DOHH2 (cell line): ENCODE measurements around the gene HIVEP2.

Source experiments
- H3F3A ChIP-seq: fragments of 200-600 bp; sonication (generic), shearing (Covaris generic); 2 replicates; pipeline ENCODE4 v1.6.0; 2016; ENCODE audit warnings: antibody characterized with exemption, mild to moderate bottlenecking; ENCODE audit not compliant: control insufficient read depth, insufficient read depth
- H3K27ac ChIP-seq: fragments of 200-600 bp; sonication (generic); 2 replicates; pipeline ENCODE4 v1.5.1; 2014; ENCODE audit warnings: low read depth, mild to moderate bottlenecking, low read length, moderate library complexity
- H3K27me3 ChIP-seq: fragments of 200-600 bp; sonication (generic); 2 replicates; pipeline ENCODE4 v1.6.1; 2014; ENCODE audit warnings: mild to moderate bottlenecking, low read length, mixed read lengths; ENCODE audit not compliant: control insufficient read depth
- H3K36me3 ChIP-seq: fragments of 200-600 bp; sonication (generic); 2 replicates; pipeline ENCODE4 v1.6.1; 2014; ENCODE audit warnings: mild to moderate bottlenecking, low read length, moderate library complexity, mixed read lengths; ENCODE audit not compliant: control insufficient read depth
- H3K4me1 ChIP-seq: fragments of 200-600 bp; sonication (generic); 2 replicates; pipeline ENCODE4 v1.6.1; 2014; ENCODE audit warnings: mild to moderate bottlenecking, low read length, mixed read lengths; ENCODE audit not compliant: control insufficient read depth
- H3K4me2 ChIP-seq: fragments of 200-600 bp; sonication (generic); 2 replicates; pipeline ENCODE4 v1.6.0; 2014; ENCODE audit warnings: mild to moderate bottlenecking, low read length, moderate library complexity
- H3K4me3 ChIP-seq: fragments of 200-600 bp; sonication (generic); 2 replicates; pipeline ENCODE4 v1.5.1; 2014; ENCODE audit warnings: mild to moderate bottlenecking, low read length, mixed read lengths
- H3K79me2 ChIP-seq: fragments of 200-600 bp; sonication (generic); 2 replicates; pipeline ENCODE4 v1.6.1; 2014; ENCODE audit warnings: mild to moderate bottlenecking, low read length, mixed read lengths; ENCODE audit not compliant: control insufficient read depth
- H3K9me2 ChIP-seq: fragments of 200-600 bp; sonication (generic); replicated peaks from 2 replicates; pipeline ENCODE4 v1.6.1; 2014; ENCODE audit warnings: mild to moderate bottlenecking, low read length, mixed read lengths; ENCODE audit not compliant: control insufficient read depth
- H3K9me3 ChIP-seq: fragments of 200-600 bp; sonication (generic); 2 replicates; pipeline ENCODE4 v1.6.1; 2014; ENCODE audit warnings: antibody characterized with exemption, low read length, mixed read lengths; ENCODE audit not compliant: control insufficient read depth, insufficient read depth
- H4K20me1 ChIP-seq: fragments of 200-600 bp; sonication (generic); 2 replicates; pipeline ENCODE4 v1.6.0; 2014; ENCODE audit warnings: low read depth, mild to moderate bottlenecking, antibody characterized with exemption, low read length, moderate library complexity; ENCODE audit not compliant: control insufficient read depth, insufficient read depth
- EZH2phosphoT487 ChIP-seq: fragments of 200-600 bp; sonication (generic); IDR thresholded peaks from 2 replicates; pipeline ENCODE4 v1.6.1; 2017; ENCODE audit warnings: borderline replicate concordance, mild to moderate bottlenecking, antibody characterized with exemption, low read length, moderate library complexity, mixed read lengths
- TF ChIP-seq, protein P1 (sequence below): fragments of 200-600 bp; sonication (generic); IDR thresholded peaks from one replicate; pipeline ENCODE4 v1.5.1; 2014; ENCODE audit warnings: antibody characterized with exemption, mild to moderate bottlenecking, low read depth, low read length; ENCODE audit not compliant: poor library complexity, severe bottlenecking

HIVEP2 gene

DNA sequence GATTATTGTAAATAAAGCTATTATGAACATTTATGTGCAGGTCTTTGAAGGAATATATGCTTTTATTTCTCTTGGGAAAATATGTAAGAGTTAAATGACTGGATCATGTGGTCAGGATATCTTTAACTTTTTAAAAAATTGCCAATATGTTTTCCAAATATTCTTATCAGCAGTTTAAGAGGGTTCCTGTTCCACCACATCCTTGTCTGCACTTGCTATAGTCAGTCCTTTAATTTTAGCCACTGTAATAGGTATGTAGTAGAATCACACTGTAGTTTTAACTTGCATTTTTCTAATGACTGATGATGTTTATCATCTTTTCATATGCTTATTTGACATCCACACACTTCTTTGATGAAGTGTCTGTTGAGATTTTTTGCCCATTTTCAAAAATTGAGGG lies 23.6 kb upstream of the HIVEP2 start:
- no peaks in the 10 kb centered on the region for H4K20me1 ChIP-seq
- H3K9me3 ChIP-seq, result no peaks in the 10 kb centered on the region
- no peaks in the 10 kb centered on the region for H3K4me1 ChIP-seq
- H3K27ac ChIP-seq, result no peak overlapping the region
- H3F3A ChIP-seq, result no peaks in the 10 kb centered on the region
- no peaks in the 10 kb centered on the region for H3K27me3 ChIP-seq
- no peaks in the 10 kb centered on the region for H3K36me3 ChIP-seq
- H3K4me3 ChIP-seq, result no peak overlapping the region
- no peaks in the 10 kb centered on the region for H3K79me2 ChIP-seq
- H3K9me2 ChIP-seq, result no peaks in the 10 kb centered on the region
- TF ChIP-seq EZH2phosphoT487, result no peak
- TF ChIP-seq, protein P1, sequence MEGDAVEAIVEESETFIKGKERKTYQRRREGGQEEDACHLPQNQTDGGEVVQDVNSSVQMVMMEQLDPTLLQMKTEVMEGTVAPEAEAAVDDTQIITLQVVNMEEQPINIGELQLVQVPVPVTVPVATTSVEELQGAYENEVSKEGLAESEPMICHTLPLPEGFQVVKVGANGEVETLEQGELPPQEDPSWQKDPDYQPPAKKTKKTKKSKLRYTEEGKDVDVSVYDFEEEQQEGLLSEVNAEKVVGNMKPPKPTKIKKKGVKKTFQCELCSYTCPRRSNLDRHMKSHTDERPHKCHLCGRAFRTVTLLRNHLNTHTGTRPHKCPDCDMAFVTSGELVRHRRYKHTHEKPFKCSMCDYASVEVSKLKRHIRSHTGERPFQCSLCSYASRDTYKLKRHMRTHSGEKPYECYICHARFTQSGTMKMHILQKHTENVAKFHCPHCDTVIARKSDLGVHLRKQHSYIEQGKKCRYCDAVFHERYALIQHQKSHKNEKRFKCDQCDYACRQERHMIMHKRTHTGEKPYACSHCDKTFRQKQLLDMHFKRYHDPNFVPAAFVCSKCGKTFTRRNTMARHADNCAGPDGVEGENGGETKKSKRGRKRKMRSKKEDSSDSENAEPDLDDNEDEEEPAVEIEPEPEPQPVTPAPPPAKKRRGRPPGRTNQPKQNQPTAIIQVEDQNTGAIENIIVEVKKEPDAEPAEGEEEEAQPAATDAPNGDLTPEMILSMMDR, result no peak
- H3K4me2 ChIP-seq, result no peak overlapping the region

DNA sequence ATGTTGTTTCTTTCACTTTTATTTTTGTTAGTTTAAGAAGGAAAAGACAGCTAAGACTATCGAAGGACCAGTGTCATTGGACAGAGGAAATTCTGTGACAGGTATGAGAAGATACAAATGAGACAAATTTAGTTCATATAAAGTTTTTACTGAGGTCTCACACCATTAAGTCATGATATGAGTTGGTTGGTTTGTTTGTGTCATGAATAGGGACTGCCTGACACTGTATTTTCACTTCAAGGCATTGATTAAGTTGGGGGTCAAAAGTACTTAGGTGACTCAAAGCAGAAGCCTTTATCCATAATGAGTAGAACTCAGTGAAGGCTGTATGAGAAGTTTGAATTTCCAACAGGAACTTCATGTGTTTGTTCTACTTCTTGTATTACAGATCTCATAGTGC lies 21.3 kb upstream of the HIVEP2 start:
- Histone ChIP-seq H3K4me2 (no peak overlapping the region), H4K20me1 (no peaks in the 10 kb centered on the region), H3F3A (no peaks in the 10 kb centered on the region), H3K27me3 (no peaks in the 10 kb centered on the region), H3K9me3 (no peaks in the 10 kb centered on the region), H3K36me3 (no peaks in the 10 kb centered on the region), H3K27ac (no peak overlapping the region), H3K79me2 (no peaks in the 10 kb centered on the region), H3K4me1 (no peaks in the 10 kb centered on the region), H3K9me2 (no peaks in the 10 kb centered on the region), H3K4me3 (no peak overlapping the region)
- TF ChIP-seq EZH2phosphoT487, result no peak
- TF ChIP-seq, protein P1, result no peak

DNA sequence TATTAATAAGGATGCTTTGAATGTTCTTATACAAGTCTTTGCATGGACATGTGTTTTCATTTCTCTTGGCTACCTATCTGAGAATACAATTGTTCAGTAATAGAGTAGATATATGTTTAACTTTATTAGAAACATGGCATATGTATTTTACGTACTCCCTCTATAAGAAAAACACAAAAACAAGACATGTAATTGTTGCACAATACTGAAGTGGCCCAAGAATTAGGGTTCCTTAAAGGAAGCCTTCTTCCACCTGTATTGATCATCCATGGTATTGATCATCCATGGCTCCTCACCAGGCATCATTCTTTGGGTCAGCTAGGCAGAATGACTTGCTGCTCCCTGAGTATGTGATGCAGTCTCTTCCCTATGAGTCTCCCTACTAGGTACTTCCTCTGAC lies 20.2 kb upstream of the HIVEP2 start:
- H3K9me2 ChIP-seq, result no peaks in the 10 kb centered on the region
- H3K36me3 ChIP-seq, result no peaks in the 10 kb centered on the region
- H4K20me1 ChIP-seq, result no peaks in the 10 kb centered on the region
- H3F3A ChIP-seq, result no peaks in the 10 kb centered on the region
- TF ChIP-seq EZH2phosphoT487, result no peak
- TF ChIP-seq, protein P1, result no peak
- no peaks in the 10 kb centered on the region for H3K79me2 ChIP-seq
- H3K4me2 ChIP-seq, result no peak overlapping the region
- H3K4me1 ChIP-seq, result no peaks in the 10 kb centered on the region
- no peak overlapping the region for H3K4me3 ChIP-seq
- no peaks in the 10 kb centered on the region for H3K9me3 ChIP-seq
- H3K27me3 ChIP-seq, result no peaks in the 10 kb centered on the region
- H3K27ac ChIP-seq, result no peak overlapping the region

DNA sequence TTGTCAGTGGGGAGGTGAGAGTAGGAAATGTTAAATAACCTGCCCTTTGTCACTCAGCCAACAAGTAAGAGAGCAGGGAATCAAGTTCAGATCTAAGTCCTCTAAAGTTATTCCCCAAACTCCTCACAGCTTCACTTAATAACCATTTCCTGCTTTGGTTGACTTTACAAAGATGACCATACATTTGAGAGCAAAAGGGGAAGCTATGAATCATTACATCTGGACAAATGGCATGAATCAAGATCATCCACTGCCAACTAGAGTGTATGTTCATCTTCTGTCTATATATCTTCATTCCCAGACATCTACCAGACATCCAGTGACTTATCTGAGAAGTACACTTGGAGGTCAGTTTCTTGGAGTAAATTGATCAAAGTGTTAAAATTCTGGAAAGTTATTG lies 15.1 kb upstream of the HIVEP2 start:
- Histone ChIP-seq H3K9me3 (no peaks in the 10 kb centered on the region), H3K4me1 (no peaks in the 10 kb centered on the region), H3K9me2 (no peaks in the 10 kb centered on the region), H3K4me2 (no peak overlapping the region), H3K4me3 (no peak overlapping the region), H4K20me1 (no peaks in the 10 kb centered on the region), H3K27me3 (no peaks in the 10 kb centered on the region), H3K27ac (no peak overlapping the region), H3F3A (no peaks in the 10 kb centered on the region), H3K79me2 (no peaks in the 10 kb centered on the region), H3K36me3 (no peaks in the 10 kb centered on the region)
- no peak for TF ChIP-seq EZH2phosphoT487
- TF ChIP-seq, protein P1, result no peak
